Stimulated activated CD8-positive, alpha-beta memory T cell treated with anti-CD3 and anti-CD28 coated beads, Interleukin-4, amount 100 ng/mL, for 4 hours (primary cell): ENCODE data around the gene XYLB.
"Not testable (repeated sequence)": the region's sequence is repeated elsewhere in the genome, so short reads cannot be mapped to it uniquely, and the experiment has no call there.

ENCODE experiments used
- DNase-seq, 2 donors: peaks; one replicate each; pipeline ENCODE4 v3.0.0-alpha.2; 2020; ENCODE audit warnings: low read depth in 2 of 2, low spot score in 1 of 2

The XYLB gene

DNA sequence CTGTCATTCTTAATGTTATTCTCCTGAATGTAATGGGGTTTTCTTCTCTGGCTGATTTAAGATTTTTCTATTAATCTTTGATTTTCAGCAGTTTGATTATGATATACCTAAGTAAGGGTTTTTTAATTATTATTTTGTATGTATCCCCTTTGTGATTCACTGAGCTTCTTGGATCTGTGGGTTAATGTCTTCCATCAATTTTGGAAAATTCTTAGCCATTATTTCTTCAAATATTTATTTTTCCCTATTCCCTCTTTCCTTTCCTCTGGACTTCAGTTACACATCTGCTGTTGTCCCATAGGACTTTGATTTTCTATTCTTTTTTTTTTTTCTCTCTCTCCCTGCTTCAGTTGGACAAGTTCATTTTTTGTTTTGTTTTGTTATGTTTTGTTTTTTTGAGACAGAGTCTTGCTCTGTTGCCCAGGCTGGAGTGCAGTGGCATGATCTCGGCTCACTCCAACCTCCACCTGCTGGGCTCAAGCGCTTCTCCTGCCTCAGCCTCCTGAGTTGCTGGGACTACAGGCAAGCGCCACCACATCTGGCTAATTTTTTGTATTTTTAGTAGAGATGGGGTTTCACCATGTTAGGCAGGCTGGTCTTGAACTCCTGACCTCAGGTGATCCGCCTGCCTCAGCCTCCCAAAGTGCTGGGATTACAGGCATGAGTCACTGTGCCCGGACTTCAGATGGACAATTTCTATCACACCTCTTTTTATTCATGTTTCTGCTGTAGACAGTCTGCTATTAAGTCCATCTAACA, 40.6 kb downstream of the XYLB start:
- no peak for DNase-seq

DNA sequence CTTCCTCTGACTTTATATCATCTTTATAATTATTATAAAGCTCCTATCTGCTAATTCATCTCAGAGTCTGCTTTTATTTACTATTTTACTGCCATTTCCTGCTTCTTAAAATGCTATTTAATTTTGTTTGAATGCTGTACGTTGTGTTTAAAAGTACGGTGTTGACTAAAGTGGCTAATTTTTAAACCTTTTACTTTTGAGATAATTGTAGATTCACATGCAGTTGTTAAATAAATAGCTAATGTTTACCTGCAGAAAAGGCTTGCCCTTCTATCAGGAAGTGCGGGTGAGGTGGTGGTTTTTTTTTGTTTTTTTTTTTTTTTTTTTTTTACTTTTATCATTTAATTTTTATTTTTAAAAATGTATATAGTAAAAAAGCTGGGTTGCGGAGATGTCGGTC, 41.3 kb downstream of the XYLB start:
- no peak for DNase-seq

- no peak for DNase-seq
These were observed 46.1 kb downstream of the XYLB start for GRCh38 chr3:38392604-38393163.

GRCh38 chr3:38396239-38396638, 49.7 kb downstream of the XYLB start:
- DNase-seq: no peak

- DNase-seq: no peak
These were observed 50.3 kb downstream of the XYLB start for GRCh38 chr3:38396861-38397260.

DNA sequence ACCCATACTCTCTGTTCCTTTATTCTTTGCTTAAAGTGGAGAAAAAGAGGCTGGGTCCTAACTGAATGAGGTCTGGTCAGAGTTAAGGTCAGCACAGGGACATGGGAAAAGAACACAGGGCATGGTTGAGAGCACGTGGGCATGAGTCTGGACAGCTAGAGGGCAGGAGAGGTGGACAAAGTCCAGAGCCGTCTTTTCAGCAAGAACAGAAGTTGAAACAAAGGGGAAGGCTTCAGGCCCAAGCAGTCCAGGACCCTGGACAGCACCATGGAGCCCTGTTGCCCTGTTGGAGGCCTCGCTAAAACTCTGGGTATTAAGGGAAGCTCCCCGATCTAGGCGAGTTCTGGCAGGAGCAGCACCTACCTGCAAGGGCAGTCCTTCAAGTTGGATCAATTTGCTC, 50.7 kb downstream of the XYLB start:
- no peak for DNase-seq

- no peak for DNase-seq
These were observed 54.8 kb downstream of the XYLB start for GRCh38 chr3:38401246-38401962.

DNA sequence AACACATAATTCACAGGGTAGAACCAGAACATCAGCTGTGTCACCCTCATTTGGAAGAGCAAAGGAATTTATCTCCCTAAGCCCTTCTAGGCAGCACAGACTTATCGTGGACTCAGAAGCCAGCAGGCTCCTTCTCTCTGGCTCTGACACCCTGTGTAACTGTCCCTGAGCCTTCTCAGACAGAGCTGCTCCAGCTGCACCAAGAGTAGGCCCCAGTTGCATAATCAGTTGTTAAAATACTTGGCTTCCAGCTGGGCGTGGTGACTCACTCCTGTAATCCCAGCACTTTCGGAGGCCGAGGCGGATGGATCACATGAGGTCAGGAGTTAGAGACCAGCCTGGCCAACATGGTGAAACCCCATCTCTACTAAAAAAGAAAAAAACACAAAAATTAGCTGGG, 57.7 kb downstream of the XYLB start:
- no peak for DNase-seq

DNA sequence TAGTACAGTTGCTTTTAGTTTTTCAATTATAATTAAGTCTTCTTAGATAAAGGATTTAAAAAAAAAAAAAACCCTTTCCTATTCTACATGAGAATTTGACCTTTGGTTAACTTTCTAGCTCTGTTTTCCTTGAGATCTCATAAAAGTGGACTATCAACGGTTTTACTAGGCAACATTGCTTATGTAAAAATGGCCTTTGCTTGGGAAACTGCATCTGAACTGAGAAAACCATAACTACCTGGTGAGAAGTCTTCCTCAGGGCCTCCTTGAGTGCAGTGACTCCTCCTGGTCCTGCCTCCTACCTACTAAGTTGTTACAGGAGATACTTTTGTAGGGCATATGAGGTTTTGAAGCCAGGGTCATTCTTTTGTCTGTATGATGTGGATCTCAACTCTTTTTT, 65.0 kb downstream of the XYLB start:
- no peak for DNase-seq

- not testable (repeated sequence) for DNase-seq
These were observed 74.2 kb downstream of the XYLB start for GRCh38 chr3:38420758-38421157.

- DNase-seq: no peak
These were observed 75.2 kb downstream of the XYLB start for GRCh38 chr3:38421679-38422336.

- not testable (repeated sequence) for DNase-seq
These were observed 80.3 kb downstream of the XYLB start for GRCh38 chr3:38426798-38427426.

GRCh38 chr3:38432871-38433658, 86.5 kb downstream of the XYLB start:
- DNase-seq: not testable (repeated sequence)

DNA sequence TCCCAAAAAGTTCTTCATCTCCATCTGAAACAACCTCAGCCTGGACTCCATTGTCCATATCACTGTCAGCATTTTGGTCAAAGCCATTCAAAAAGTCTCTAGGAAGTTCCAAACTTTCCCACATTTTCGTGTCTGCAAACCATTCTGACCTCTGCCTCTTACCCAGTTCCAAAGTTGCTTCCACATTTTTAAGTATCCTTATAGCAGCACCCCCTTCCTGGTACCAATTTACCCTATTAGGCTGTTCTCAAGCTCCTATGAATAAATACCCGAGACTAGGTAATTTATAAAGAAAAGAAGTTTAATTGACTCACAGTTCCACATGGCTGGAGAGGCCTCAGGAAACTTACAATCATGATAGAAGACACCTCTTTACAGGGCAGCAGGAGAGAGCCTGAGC, 87.1 kb downstream of the XYLB start:
- DNase-seq: not testable (repeated sequence)

- DNase-seq: not testable (repeated sequence)
These were observed 92.0 kb downstream of the XYLB start for GRCh38 chr3:38438436-38439069.

DNA sequence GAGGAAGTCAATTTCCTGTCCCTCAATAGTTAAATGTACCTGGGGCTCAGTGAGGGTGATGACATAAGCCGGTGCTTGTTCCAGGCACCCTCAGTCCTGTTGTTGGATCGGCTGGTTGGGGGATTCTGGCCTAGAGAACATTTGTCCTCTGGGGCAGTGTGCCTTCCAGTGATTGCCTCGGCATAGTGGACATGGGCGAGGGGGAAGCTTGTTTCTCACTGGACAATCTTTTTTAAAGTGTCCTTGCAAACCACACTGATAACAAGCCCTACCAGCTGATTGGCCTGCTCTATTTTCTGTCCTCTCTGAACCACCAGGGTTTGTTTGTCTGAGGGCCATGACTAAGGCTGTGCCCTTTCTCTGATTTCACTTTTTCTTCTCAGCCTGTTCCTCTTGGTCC, 96.6 kb downstream of the XYLB start:
- not testable (repeated sequence) for DNase-seq

DNA sequence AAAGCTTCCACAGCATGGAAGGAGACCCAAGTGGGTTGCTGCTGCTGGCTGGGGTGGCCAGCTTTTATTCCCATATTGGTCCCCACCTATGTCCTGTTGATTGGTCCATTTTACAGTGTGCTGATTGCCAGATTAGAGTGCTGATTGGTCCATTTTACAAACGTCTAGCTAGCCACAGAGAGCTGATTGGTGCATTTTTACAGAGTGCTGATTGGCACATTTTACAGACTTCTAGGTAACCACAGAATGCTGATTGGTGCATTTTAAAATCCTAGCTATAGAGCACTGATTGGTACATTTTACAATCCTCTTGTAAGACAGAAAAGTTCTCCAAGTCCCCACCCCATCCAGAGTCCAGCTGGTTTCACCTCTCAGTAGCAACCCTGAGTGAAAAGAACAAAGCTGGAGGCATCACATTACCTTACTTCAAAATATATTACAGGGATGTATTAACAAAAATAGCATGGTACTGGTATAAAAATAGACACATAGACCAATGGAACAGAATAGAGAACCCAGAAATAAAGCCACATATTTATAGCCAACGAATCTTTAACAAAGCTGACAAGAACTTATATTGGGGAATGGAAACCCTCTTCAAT, 99.6 kb downstream of the XYLB start:
- DNase-seq: no peak

DNA sequence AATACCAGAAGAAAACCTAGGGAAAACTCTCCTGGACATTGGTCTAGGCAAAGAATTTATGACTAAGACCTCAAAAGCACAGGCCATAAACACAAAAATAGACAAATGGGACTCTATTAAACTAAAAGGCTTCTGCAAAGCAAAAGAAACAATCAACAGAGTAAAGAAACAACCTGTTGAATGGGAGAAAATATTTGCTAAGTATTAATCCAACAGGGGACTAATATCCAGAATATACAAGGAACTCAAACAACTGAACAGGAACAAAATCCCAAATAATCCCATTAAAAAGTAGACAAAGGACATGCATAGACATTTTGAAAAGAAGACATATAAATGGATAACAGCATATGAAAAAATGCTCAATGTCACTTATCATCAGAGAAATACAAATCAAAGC, 100.2 kb downstream of the XYLB start:
- no peak for DNase-seq

DNA sequence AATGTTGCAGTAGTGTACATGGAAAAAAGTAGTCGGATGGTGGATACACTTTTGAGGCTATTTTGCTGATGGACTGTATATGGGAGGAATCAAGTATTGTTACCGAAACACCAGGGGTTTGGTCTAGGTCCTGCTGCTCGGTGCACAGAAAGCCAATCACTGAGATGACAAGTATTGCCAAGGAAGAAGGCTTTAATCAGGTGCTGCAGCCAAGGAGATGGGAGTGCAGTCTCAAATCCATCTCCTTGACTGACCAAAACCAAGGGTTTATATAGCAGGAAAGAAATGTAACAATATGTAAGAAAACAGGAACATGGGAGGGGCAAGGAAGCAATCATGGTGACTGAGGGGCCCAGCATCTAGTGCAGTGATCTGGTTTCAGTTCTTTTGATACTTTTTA, 104.3 kb downstream of the XYLB start:
- no peak for DNase-seq
